Kidney epithelial cell (primary cell): ENCODE data around the gene STYXL2. TPM values are rescaled to one million over a fixed set of nuclear protein-coding genes. Genes with fewer than 3 reads are reported as not detected.

ENCODE experiments used
- DNase-seq: peaks from one replicate; pipeline ENCODE4 v3.0.0-alpha.2; 2010; ENCODE audit warnings: low read depth
- H3K27me3 ChIP-seq: 2 replicates; pipeline ENCODE4 v1.6.0; 2011; ENCODE audit warnings: low read length; ENCODE audit not compliant: control insufficient read depth, insufficient read depth
- H3K36me3 ChIP-seq: 2 replicates; pipeline ENCODE4 v1.5.1; 2011; ENCODE audit warnings: low read length; ENCODE audit not compliant: control insufficient read depth, insufficient read depth
- H3K4me3 ChIP-seq: 2 replicates; pipeline ENCODE4 v1.5.1; 2011; ENCODE audit warnings: low read depth, mild to moderate bottlenecking, control low read depth, low read length
- total RNA-seq: library from RNA; depleted of rRNA; stranded (reverse); fragments of >200 nt; gene quantifications from 2 replicates; pipeline ENCODE4 v1.2.3, GENCODE V29; 2015
- TF ChIP-seq, protein P1 (sequence below): IDR thresholded peaks from 2 replicates; pipeline ENCODE4 v1.5.1; 2011; ENCODE audit warnings: mild to moderate bottlenecking, moderate library complexity, low read length, control low read depth, inconsistent platforms; ENCODE audit not compliant: insufficient read depth, poor library complexity, severe bottlenecking

The STYXL2 gene
- total RNA-seq, 1 donor from 2014 or later = not detected

- H3K27me3 ChIP-seq = no peaks in the 10 kb centered on the region
- no peak overlapping the region for H3K4me3 ChIP-seq
- no peak for DNase-seq
- no peaks in the 10 kb centered on the region for H3K36me3 ChIP-seq
- TF ChIP-seq, protein P1, sequence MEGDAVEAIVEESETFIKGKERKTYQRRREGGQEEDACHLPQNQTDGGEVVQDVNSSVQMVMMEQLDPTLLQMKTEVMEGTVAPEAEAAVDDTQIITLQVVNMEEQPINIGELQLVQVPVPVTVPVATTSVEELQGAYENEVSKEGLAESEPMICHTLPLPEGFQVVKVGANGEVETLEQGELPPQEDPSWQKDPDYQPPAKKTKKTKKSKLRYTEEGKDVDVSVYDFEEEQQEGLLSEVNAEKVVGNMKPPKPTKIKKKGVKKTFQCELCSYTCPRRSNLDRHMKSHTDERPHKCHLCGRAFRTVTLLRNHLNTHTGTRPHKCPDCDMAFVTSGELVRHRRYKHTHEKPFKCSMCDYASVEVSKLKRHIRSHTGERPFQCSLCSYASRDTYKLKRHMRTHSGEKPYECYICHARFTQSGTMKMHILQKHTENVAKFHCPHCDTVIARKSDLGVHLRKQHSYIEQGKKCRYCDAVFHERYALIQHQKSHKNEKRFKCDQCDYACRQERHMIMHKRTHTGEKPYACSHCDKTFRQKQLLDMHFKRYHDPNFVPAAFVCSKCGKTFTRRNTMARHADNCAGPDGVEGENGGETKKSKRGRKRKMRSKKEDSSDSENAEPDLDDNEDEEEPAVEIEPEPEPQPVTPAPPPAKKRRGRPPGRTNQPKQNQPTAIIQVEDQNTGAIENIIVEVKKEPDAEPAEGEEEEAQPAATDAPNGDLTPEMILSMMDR = no peak
Measured at GRCh38 chr1:167137793-167138510, 44.1 kb downstream of the STYXL2 start.

GRCh38 chr1:167138703-167139102 is 44.8 kb downstream of the STYXL2 start:
- TF ChIP-seq, protein P1 = no peak
- DNase-seq = no peak

DNA sequence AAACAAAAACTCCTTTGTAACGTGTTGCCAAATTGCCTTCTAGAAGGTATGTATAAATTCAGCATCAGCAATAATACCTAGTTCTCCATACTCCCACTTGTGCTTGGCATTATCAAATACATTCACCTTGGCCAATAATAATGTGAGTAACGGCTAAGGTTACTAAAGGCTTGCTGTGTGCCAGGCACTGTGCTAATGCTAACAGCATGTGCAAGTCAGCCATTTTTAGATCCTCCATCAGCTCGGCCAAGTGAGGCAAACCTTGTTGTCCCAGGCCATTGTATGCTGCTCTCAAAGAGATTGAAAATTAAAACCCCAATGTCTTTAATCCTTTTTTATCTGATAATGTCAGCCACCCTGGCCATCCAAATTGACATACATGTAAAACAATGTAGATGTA is 48.1 kb downstream of the STYXL2 start:
- H3K27me3 ChIP-seq = no peaks in the 10 kb centered on the region
- H3K4me3 ChIP-seq = no peak overlapping the region
- TF ChIP-seq, protein P1 = no peak
- DNase-seq = no peak
- H3K36me3 ChIP-seq = no peaks in the 10 kb centered on the region

More at GRCh38 chr1:167138703-167139102, 44.8 kb downstream of the STYXL2 start:
- H3K4me3 ChIP-seq = no peak overlapping the region
- H3K36me3 ChIP-seq = no peaks in the 10 kb centered on the region
- H3K27me3 ChIP-seq = no peaks in the 10 kb centered on the region

Other genes with a start within 250 kb of the STYXL2 start
- gene TADA1, start 217.8 kb upstream of the STYXL2 start, total RNA-seq = 14.0 and 17.0 TPM in 2 replicates
- gene ILDR2, start 118.5 kb upstream of the STYXL2 start, total RNA-seq = 1.3 and 3.8 TPM in 2 replicates
- gene MAEL, start 104.8 kb upstream of the STYXL2 start, total RNA-seq = 0.33 TPM in 1 of 2 replicates, not detected in the other
- not detected in 2 replicates for gene GPA33, start 3.7 kb upstream of the STYXL2 start, total RNA-seq
- gene POU2F1, start 126.8 kb downstream of the STYXL2 start, total RNA-seq = 8.4 and 9.8 TPM in 2 replicates